Osteocyte (in vitro differentiated cells): ENCODE results near the gene KAT2B. TPM values are rescaled to one million over a fixed set of nuclear protein-coding genes. Genes with fewer than 3 reads are reported as not detected.
"Not testable (repeated sequence)": the region's sequence is repeated elsewhere in the genome, so short reads cannot be mapped to it uniquely, and the experiment has no call there.

Source experiments
- DNase-seq: peaks from one replicate; pipeline ENCODE4 v3.0.0; 2021; ENCODE audit warnings: mixed read lengths; ENCODE audit not compliant: unreplicated experiment; ENCODE audit errors: extremely low spot score
- H3K27ac Mint-ChIP-seq: one replicate; pipeline ENCODE4 v1.8.0; 2021; ENCODE audit warnings: mild to moderate bottlenecking, mixed read lengths; ENCODE audit not compliant: unreplicated experiment
- H3K27me3 Mint-ChIP-seq: one replicate; pipeline ENCODE4 v1.8.0; 2021; ENCODE audit warnings: mixed read lengths; ENCODE audit not compliant: unreplicated experiment
- H3K36me3 Mint-ChIP-seq: one replicate; pipeline ENCODE4 v1.8.0; 2021; ENCODE audit warnings: mixed read lengths; ENCODE audit not compliant: unreplicated experiment
- H3K4me1 Mint-ChIP-seq: one replicate; pipeline ENCODE4 v1.8.0; 2021; ENCODE audit warnings: mixed read lengths; ENCODE audit not compliant: unreplicated experiment
- H3K4me3 Mint-ChIP-seq: one replicate; pipeline ENCODE4 v1.8.0; 2021; ENCODE audit warnings: mild to moderate bottlenecking, moderate library complexity, mixed read lengths; ENCODE audit not compliant: unreplicated experiment
- H3K9me3 Mint-ChIP-seq: one replicate; pipeline ENCODE4 v1.8.0; 2021; ENCODE audit warnings: mixed read lengths; ENCODE audit not compliant: unreplicated experiment
- total RNA-seq: library from RNA; stranded (reverse); gene quantifications from 2 replicates; pipeline ENCODE4 v1.2.1, GENCODE V29; 2021
- TF ChIP-seq, protein P1 (sequence below): fragments of 200-600 bp; sonication (generic); IDR thresholded peaks from 2 replicates; pipeline ENCODE4 v1.5.0; 2021; ENCODE audit warnings: antibody characterized with exemption, mild to moderate bottlenecking, moderate library complexity

KAT2B gene
- total RNA-seq, 1 donor from 2014 or later, result 15.7 TPM

DNA sequence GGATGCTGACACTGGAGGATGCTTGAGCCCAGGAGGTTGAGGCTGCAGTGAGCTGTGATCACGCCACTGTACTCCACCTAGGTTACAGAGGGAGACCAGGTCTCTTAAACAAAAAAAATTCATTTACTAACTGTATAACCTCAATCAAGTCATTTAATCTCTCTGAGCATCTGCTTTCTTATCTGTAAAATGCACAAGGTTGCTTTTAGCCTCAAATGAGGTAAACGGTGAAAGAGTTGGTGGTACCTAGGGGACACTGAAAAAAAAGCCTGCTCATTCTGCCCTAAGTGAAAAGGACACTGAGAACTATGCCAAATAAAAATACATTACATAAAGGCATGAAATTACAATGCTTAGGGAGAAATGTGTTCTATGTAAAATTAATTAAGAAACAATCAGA, 31.6 kb upstream of the KAT2B start:
- no peaks in the 10 kb centered on the region for H3K4me1 Mint-ChIP-seq
- TF ChIP-seq, protein P1, sequence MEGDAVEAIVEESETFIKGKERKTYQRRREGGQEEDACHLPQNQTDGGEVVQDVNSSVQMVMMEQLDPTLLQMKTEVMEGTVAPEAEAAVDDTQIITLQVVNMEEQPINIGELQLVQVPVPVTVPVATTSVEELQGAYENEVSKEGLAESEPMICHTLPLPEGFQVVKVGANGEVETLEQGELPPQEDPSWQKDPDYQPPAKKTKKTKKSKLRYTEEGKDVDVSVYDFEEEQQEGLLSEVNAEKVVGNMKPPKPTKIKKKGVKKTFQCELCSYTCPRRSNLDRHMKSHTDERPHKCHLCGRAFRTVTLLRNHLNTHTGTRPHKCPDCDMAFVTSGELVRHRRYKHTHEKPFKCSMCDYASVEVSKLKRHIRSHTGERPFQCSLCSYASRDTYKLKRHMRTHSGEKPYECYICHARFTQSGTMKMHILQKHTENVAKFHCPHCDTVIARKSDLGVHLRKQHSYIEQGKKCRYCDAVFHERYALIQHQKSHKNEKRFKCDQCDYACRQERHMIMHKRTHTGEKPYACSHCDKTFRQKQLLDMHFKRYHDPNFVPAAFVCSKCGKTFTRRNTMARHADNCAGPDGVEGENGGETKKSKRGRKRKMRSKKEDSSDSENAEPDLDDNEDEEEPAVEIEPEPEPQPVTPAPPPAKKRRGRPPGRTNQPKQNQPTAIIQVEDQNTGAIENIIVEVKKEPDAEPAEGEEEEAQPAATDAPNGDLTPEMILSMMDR, result no peak
- H3K27ac Mint-ChIP-seq, result no peak overlapping the region

DNA sequence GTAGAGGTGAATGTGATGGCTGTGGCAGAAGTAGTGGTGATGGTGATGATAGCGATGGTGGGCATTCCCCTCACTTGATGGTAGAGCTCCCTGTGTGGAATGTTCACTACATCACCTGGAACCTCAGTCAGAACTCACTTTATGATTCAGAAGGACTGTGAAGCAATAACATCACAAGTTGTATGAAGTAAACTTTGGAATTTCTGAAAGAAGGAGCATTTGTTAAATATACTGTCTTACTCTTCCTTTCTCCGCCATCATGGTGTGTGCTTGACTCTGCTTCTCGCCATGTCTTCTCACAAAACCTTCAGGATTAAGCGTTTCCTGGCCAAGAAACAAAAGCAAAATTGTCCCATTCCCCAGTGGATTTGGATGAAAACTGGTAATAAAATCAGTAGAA, 28.1 kb upstream of the KAT2B start, which contains the start of gene PP2D1:
Gene PP2D1 (minus strand): TSS at position 101 of the 400 bp plus-strand sequence. CDS start 192 bp downstream, outside the sequence.
- Mint-ChIP-seq H3K36me3 (no peaks in the 10 kb centered on the region), H3K27me3 (no peaks in the 10 kb centered on the region), H3K9me3 (no peaks in the 10 kb centered on the region), H3K27ac (no peak within 1 kb of the TSS), H3K4me1 (no peaks in the 10 kb centered on the region), H3K4me3 (no peak within 1 kb of the TSS)
- DNase-seq, result no peak
- TF ChIP-seq, protein P1, result no peak

More for the DNA sequence above, 31.6 kb upstream of the KAT2B start:
- no peak for DNase-seq
- no peaks in the 10 kb centered on the region for H3K36me3 Mint-ChIP-seq
- H3K4me3 Mint-ChIP-seq, result no peak overlapping the region
- H3K27me3 Mint-ChIP-seq, result no peaks in the 10 kb centered on the region
- H3K9me3 Mint-ChIP-seq, result no peaks in the 10 kb centered on the region

DNA sequence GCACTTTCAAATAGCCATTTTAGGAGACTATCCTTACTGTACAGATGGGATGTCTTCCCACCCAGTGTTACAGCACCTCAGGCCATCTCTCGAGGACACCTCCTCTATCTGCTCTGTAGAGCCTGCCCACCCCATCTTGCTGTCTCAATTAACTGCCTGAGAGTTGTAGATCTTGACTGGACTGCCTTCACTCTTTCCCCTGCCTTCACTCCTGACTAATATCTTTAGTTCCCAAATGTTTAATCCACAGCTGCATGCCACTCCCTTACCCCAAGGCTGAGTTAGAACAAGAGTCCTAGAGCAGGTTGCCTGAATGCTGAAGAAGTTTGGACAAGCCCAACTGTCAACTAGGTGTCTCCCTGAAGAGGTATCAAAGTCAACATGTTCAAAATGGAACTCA, 26.9 kb upstream of the KAT2B start:
- H3K27ac Mint-ChIP-seq, result no peak overlapping the region
- TF ChIP-seq, protein P1, result no peak
- H3K36me3 Mint-ChIP-seq, result no peaks in the 10 kb centered on the region
- H3K4me1 Mint-ChIP-seq, result no peaks in the 10 kb centered on the region
- H3K9me3 Mint-ChIP-seq, result no peaks in the 10 kb centered on the region
- no peak overlapping the region for H3K4me3 Mint-ChIP-seq
- no peaks in the 10 kb centered on the region for H3K27me3 Mint-ChIP-seq
- DNase-seq, result no peak

DNA sequence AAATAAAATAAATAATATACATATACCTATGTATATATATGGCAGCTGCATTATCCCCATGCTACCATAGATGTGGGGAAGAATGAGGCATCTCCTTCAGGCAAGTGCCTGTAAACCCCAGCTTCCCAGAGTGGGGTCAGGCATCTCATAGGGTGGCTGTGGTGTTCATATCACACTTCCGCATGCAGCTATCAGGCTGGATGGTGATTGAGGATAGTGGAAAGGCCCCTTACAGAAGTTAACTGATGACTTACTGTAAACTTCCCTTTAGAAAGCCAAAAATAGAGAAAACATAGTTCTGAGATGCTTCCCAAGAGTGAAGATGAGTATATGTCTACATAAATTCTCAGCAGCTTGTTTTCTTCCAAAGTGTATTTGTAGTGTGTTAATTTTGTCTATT, 24.7 kb upstream of the KAT2B start:
- Mint-ChIP-seq H3K27me3 (no peaks in the 10 kb centered on the region), H3K4me3 (no peak overlapping the region), H3K4me1 (no peaks in the 10 kb centered on the region), H3K9me3 (no peaks in the 10 kb centered on the region), H3K27ac (no peak overlapping the region), H3K36me3 (no peaks in the 10 kb centered on the region)
- TF ChIP-seq, protein P1, result no peak
- no peak for DNase-seq

DNA sequence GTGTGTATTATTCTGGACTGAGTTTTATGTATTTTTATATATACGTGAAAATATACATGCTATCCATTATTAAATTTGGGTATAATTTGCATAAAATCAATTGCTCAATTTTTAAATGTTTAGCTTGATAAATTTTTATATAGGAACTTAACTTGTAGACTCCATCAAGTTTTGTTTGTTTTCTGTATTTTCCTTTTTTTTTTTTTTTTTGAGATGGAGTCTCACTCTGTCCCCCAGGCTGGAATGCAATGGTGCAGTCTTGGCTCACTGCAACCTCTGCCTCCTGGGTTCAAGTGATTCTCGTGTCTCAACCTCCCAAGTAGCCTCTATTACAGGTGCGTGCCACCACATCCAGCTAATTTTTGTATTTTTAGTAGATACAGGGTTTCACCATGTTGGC, 24.2 kb upstream of the KAT2B start:
- H3K4me3 Mint-ChIP-seq, H3K9me3 Mint-ChIP-seq, DNase-seq, H3K36me3 Mint-ChIP-seq, H3K27ac Mint-ChIP-seq, H3K27me3 Mint-ChIP-seq, H3K4me1 Mint-ChIP-seq: not testable (repeated sequence)
